OCI-LY7 (cell line): Measurements from ENCODE around the gene CCDC192. TPM values are rescaled to one million over a fixed set of nuclear protein-coding genes. Genes with fewer than 3 reads are reported as not detected.

Source experiments
- BruUV-seq: library from RNA; stranded (reverse); fragments of 400-500 nt; replicated peaks from 2 replicates; lab custom pipeline; 2021; lab: Mats Ljungman, UMichigan
- CTCF ChIA-PET: fragments of 300-600 bp; sonication (Branson Sonifier 250); formaldehyde crosslinking; loops from one replicate; lab custom pipeline; 2022; ENCODE audit warnings: antibody characterized with exemption; ENCODE audit not compliant: unreplicated experiment; lab: Charles Lee
- POLR2A ChIA-PET: fragments of 300-600 bp; sonication (Branson Sonifier 250); formaldehyde crosslinking; loops from one replicate; lab custom pipeline; 2022; ENCODE audit warnings: antibody characterized with exemption; lab: Charles Lee
- DNase-seq: peaks from one replicate; pipeline ENCODE4 v3.0.0-alpha.2; 2015; ENCODE audit warnings: low spot score
- H2AFZ ChIP-seq: fragments of 200-600 bp; sonication (generic), shearing (Covaris generic); 2 replicates; pipeline ENCODE4 v1.6.1; 2014; ENCODE audit warnings: mild to moderate bottlenecking, antibody characterized with exemption, low read length, moderate library complexity
- H3K27ac ChIP-seq: fragments of 200-600 bp; sonication (generic); 2 replicates; pipeline ENCODE4 v1.5.1; 2014; ENCODE audit warnings: mixed run types, low read depth, mild to moderate bottlenecking, moderate library complexity, low read length, inconsistent platforms; ENCODE audit not compliant: poor library complexity, severe bottlenecking
- H3K36me3 ChIP-seq: fragments of 200-600 bp; sonication (generic); 2 replicates; pipeline ENCODE4 v1.6.1; 2014; ENCODE audit warnings: mild to moderate bottlenecking, antibody characterized with exemption, low read length, moderate library complexity, mixed read lengths; ENCODE audit not compliant: insufficient read depth
- H3K4me1 ChIP-seq: fragments of 200-600 bp; sonication (generic); 2 replicates; pipeline ENCODE4 v1.5.1; 2014; ENCODE audit warnings: mild to moderate bottlenecking, low read length; ENCODE audit not compliant: insufficient read depth, poor library complexity, severe bottlenecking
- H3K4me2 ChIP-seq: fragments of 200-600 bp; sonication (generic); 2 replicates; pipeline ENCODE4 v1.6.1; 2014; ENCODE audit warnings: mild to moderate bottlenecking, low read length
- H3K4me3 ChIP-seq: fragments of 200-600 bp; sonication (generic); 2 replicates; pipeline ENCODE4 v1.5.1; 2014; ENCODE audit warnings: mild to moderate bottlenecking, low read depth, low read length; ENCODE audit not compliant: poor library complexity, severe bottlenecking
- H3K79me2 ChIP-seq: fragments of 200-600 bp; sonication (generic); 2 replicates; pipeline ENCODE4 v1.6.1; 2016; ENCODE audit warnings: low read depth, mild to moderate bottlenecking, low read length, moderate library complexity, mixed read lengths; ENCODE audit not compliant: insufficient read depth
- H3K9me2 ChIP-seq: fragments of 200-600 bp; sonication (generic); 2 replicates; pipeline ENCODE4 v1.6.1; 2016; ENCODE audit warnings: mild to moderate bottlenecking, low read length, mixed read lengths; ENCODE audit not compliant: insufficient read depth
- H3K9me3 ChIP-seq: fragments of 200-600 bp; sonication (generic); 2 replicates; pipeline ENCODE4 v1.6.1; 2014; ENCODE audit warnings: mild to moderate bottlenecking, mixed run types, low read length, mixed read lengths
- H4K20me1 ChIP-seq: fragments of 200-600 bp; sonication (generic); 2 replicates; pipeline ENCODE4 v1.6.1; 2014; ENCODE audit warnings: mild to moderate bottlenecking, antibody characterized with exemption, low read length, moderate library complexity, mixed read lengths; ENCODE audit not compliant: insufficient read depth
- EZH2phosphoT487 ChIP-seq: fragments of 200-600 bp; sonication (generic); IDR thresholded peaks from 2 replicates; pipeline ENCODE4 v1.6.1; 2018; ENCODE audit warnings: low read depth, borderline replicate concordance, mild to moderate bottlenecking, mixed run types, antibody characterized with exemption, low read length, moderate library complexity, mixed read lengths
- intact Hi-C: fragments of 100-400 bp; cut with micrococcal nuclease; formaldehyde crosslinking; loops from one replicate; pipeline ENCODE4 v1.10.0; 2022; ENCODE audit not compliant: unreplicated experiment
- total RNA-seq, 2 experiments: library from RNA; depleted of rRNA in 1 of 2; stranded (reverse); fragments of >200 nt in 1 of 2; shearing (Covaris generic) in 1 of 2; gene quantifications; 2 replicates each; pipeline ENCODE4 v1.2.3, GENCODE V29; 2014 to 2022
- TF ChIP-seq, protein P1 (sequence below): fragments of 200-600 bp; sonication (generic); conservative IDR thresholded peaks from 2 replicates; pipeline ENCODE4 v1.5.1; 2014; ENCODE audit warnings: mild to moderate bottlenecking, antibody characterized with exemption, low read length, moderate library complexity, mixed read lengths

CCDC192 gene
- total RNA-seq, 2 experiments from 2014 or later, result not detected

- ChIA-PET POLR2A (interaction anchor here (0.6 kb wide), 1 partner anchor 278 kb away, joined by 3 read pairs; no protein-coding TSS in a partner anchor), CTCF (no interaction called here)
- Histone ChIP-seq H4K20me1 (no peaks in the 10 kb centered on the region), H3K4me1 (peaks cover 13% of the 10 kb centered on the region), H3K9me2 (no peaks in the 10 kb centered on the region), H3K79me2 (no peaks in the 10 kb centered on the region), H3K4me2 (no peak overlapping the region), H3K36me3 (peaks cover 16% of the 10 kb centered on the region), H3K4me3 (no peak overlapping the region), H2AFZ (no peak overlapping the region), H3K9me3 (no peaks in the 10 kb centered on the region), H3K27ac (no peak overlapping the region)
- no peak for TF ChIP-seq EZH2phosphoT487
- TF ChIP-seq, protein P1, sequence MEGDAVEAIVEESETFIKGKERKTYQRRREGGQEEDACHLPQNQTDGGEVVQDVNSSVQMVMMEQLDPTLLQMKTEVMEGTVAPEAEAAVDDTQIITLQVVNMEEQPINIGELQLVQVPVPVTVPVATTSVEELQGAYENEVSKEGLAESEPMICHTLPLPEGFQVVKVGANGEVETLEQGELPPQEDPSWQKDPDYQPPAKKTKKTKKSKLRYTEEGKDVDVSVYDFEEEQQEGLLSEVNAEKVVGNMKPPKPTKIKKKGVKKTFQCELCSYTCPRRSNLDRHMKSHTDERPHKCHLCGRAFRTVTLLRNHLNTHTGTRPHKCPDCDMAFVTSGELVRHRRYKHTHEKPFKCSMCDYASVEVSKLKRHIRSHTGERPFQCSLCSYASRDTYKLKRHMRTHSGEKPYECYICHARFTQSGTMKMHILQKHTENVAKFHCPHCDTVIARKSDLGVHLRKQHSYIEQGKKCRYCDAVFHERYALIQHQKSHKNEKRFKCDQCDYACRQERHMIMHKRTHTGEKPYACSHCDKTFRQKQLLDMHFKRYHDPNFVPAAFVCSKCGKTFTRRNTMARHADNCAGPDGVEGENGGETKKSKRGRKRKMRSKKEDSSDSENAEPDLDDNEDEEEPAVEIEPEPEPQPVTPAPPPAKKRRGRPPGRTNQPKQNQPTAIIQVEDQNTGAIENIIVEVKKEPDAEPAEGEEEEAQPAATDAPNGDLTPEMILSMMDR, result no peak
- DNase-seq, result no peak
- intact Hi-C loops, result no loop called here
- no TSS peak for BruUV-seq
These were observed 260.0 kb downstream of the CCDC192 start for GRCh38 chr5:127963233-127963632.

GRCh38 chr5:127963931-127964330 is 260.7 kb downstream of the CCDC192 start:
- Histone ChIP-seq H3K9me3 (no peaks in the 10 kb centered on the region), H3K27ac (no peak overlapping the region), H3K36me3 (peaks cover 16% of the 10 kb centered on the region), H3K4me1 (peaks cover 13% of the 10 kb centered on the region), H3K4me3 (no peak overlapping the region), H3K9me2 (no peaks in the 10 kb centered on the region), H3K79me2 (no peaks in the 10 kb centered on the region), H3K4me2 (no peak overlapping the region), H4K20me1 (no peaks in the 10 kb centered on the region), H2AFZ (no peak overlapping the region)
- DNase-seq, result no peak
- intact Hi-C loops, result no loop called here
- TF ChIP-seq EZH2phosphoT487, result no peak
- TF ChIP-seq, protein P1, result no peak
- no TSS peak for BruUV-seq
- ChIA-PET POLR2A (interaction anchor here (0.6 kb wide), 1 partner anchor 166 kb away, joined by 5 read pairs; no protein-coding TSS in a partner anchor), CTCF (no interaction called here)

DNA sequence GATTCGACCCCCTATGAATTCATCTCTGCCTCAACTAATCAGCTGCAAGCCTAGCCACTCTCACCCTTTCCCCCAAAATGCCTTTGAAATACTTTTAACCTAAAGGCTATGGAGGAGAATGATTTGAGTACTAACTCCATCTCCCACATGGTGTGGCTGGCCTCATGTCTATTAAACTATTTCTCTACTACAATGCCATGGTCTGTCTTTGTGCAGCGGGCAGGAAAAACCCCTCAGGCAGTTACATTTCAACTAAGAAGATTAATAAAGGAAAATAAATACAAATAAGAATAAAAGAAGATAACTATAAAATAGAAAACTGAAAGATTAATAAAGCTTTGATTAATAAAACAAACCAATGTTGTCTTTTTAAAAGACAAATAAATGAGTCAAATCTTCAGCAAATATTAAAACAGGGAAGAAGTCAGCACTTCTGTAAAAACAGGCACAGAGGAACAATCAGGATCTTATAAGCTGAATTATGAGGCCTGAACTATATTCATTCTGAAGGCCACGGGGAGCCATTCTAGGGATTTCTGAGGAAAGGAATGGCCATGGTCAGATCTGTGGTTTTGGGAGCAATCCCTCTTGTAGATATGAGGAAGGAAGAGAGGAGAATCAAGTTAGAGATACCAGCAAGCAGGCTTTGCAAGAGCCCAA is 264.3 kb downstream of the CCDC192 start:
- Histone ChIP-seq H2AFZ (no peak overlapping the region), H3K79me2 (no peaks in the 10 kb centered on the region), H3K27ac (no peak overlapping the region), H3K9me2 (no peaks in the 10 kb centered on the region), H3K4me2 (no peak overlapping the region), H4K20me1 (no peaks in the 10 kb centered on the region), H3K4me3 (no peak overlapping the region), H3K9me3 (no peaks in the 10 kb centered on the region), H3K4me1 (no peaks in the 10 kb centered on the region), H3K36me3 (peaks cover 16% of the 10 kb centered on the region)
- no peak for TF ChIP-seq EZH2phosphoT487
- TF ChIP-seq, protein P1, result no peak
- ChIA-PET CTCF (no interaction called here), POLR2A (interaction anchor here (0.6 kb wide), 1 partner anchor 25 kb away, joined by 3 read pairs; no protein-coding TSS in a partner anchor)
- DNase-seq, result no peak
- BruUV-seq, result no TSS peak
- intact Hi-C loops, result no loop called here
